Activated CD4-positive, alpha-beta memory T cell treated with anti-CD3 and anti-CD28 coated beads for 36 hours (primary cell): ENCODE results near the gene TGFBR3L. TPM values are rescaled to one million over a fixed set of nuclear protein-coding genes. Genes with fewer than 3 reads are reported as not detected.

ENCODE experiments used
- CTCF ChIA-PET: fragments of 350-600 bp; sonication (Branson Sonifier 250); formaldehyde crosslinking; loops from one replicate; lab custom pipeline; 2021; ENCODE audit warnings: antibody characterized with exemption, inconsistent platforms; lab: Charles Lee
- POLR2A ChIA-PET: fragments of 350-600 bp; sonication (Branson Sonifier 250); formaldehyde crosslinking; loops from one replicate; lab custom pipeline; 2021; ENCODE audit warnings: antibody characterized with exemption; lab: Charles Lee
- DNase-seq: peaks from one replicate; pipeline ENCODE4 v3.0.0-alpha.2; 2020
- H3K27ac Mint-ChIP-seq: one replicate; pipeline ENCODE4 v1.8.0; 2021; ENCODE audit warnings: mixed read lengths
- H3K27me3 Mint-ChIP-seq: one replicate; pipeline ENCODE4 v1.8.0; 2021; ENCODE audit warnings: mixed read lengths
- H3K36me3 Mint-ChIP-seq: one replicate; pipeline ENCODE4 v1.8.0; 2021; ENCODE audit warnings: mixed read lengths
- H3K4me1 Mint-ChIP-seq: one replicate; pipeline ENCODE4 v1.8.0; 2021; ENCODE audit warnings: low read depth, mixed read lengths
- H3K4me3 Mint-ChIP-seq: one replicate; pipeline ENCODE4 v1.8.0; 2021; ENCODE audit warnings: mild to moderate bottlenecking, mixed read lengths
- H3K9me3 Mint-ChIP-seq: one replicate; pipeline ENCODE4 v1.8.0; 2021; ENCODE audit warnings: mixed read lengths
- intact Hi-C: fragments of 100-400 bp; cut with micrococcal nuclease; formaldehyde crosslinking; loops from one replicate; pipeline ENCODE4 v1.15.1; 2023
- total RNA-seq, 2 experiments: library from RNA; stranded (reverse); gene quantifications; one replicate each; pipeline ENCODE4 v1.2.3, GENCODE V29; 2021

Gene TGFBR3L
- total RNA-seq, 2 experiments from 2014 or later, result 4.4 to 4.6 TPM

GRCh38 chr19:7921302-7921966, 6.8 kb downstream of the TGFBR3L start:
- intact Hi-C loops, result loop anchor here (5.0 kb wide), 1 partner anchor 284 kb away; the partner anchor contains the start of gene STXBP2
- H3K36me3 Mint-ChIP-seq, result peaks cover 3% of the 10 kb centered on the region
- DNase-seq, result no peak
- peaks cover 10% of the 10 kb centered on the region for H3K27me3 Mint-ChIP-seq
- no peaks in the 10 kb centered on the region for H3K9me3 Mint-ChIP-seq
- H3K27ac Mint-ChIP-seq, result peak overlapping the region; percentile 84
- CTCF ChIA-PET, result interaction anchor here (0.9 to 3.5 kb wide), 8 partner anchors 8 to 353 kb away, joined by 3 to 28 read pairs (median 7); partner anchors contain the start of genes MAP2K7 and TIMM44
- H3K4me1 Mint-ChIP-seq, result peaks cover 32% of the 10 kb centered on the region
- POLR2A ChIA-PET, result interaction anchor here (1.7 kb wide), 1 partner anchor 23 kb away, joined by 7 read pairs; the partner anchor contains the start of gene TIMM44
- peak overlapping the region; percentile 83 for H3K4me3 Mint-ChIP-seq

DNA sequence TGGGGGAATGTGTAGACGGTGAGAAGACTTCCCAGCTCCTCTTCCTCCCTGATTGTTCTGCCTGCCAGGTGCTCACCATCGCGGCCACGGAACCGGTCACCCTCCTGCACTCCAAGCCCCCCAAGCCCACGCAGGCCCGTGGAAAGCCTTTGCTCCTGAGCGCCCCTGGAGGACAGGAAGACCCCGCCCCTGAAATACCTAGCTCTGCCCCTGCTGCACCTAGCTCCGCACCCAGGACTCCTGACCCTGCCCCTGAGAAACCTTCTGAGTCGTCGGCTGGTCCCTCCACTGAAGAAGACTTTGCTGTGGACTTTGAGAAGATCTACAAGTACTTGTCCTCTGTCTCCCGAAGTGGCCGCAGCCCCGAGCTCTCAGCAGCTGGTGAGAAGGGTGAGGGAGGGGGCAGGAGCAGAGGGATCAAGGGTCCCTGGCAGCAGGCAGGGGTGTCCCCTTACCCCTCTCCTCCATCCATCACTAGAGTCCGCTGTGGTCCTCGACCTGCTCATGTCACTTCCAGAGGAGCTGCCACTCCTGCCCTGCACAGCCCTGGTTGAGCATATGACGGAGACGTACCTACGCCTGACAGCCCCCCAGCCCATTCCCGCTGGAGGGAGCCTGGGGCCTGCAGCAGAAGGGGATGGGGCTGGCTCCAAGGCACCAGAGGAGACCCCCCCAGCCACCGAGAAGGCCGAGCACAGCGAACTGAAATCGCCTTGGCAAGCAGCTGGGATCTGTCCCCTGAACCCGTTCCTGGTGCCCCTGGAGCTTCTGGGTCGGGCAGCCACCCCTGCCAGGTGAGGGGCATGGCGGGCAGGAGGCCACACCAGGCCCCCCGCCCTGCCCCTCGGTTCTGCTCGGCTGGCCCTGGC, 7.6 kb downstream of the TGFBR3L start:
- H3K36me3 Mint-ChIP-seq, result peaks cover 3% of the 10 kb centered on the region
- H3K9me3 Mint-ChIP-seq, result no peaks in the 10 kb centered on the region
- no peak overlapping the region for H3K4me3 Mint-ChIP-seq
- no peak for DNase-seq
- ChIA-PET CTCF (interaction anchor here (0.7 to 3.5 kb wide), 5 partner anchors 18 to 53 kb away, joined by 3 to 28 read pairs (median 4); partner anchors contain the start of genes MAP2K7 and TIMM44), POLR2A (interaction anchor here (1.7 kb wide), 1 partner anchor 22 kb away, joined by 7 read pairs; the partner anchor contains the start of gene TIMM44)
- intact Hi-C loops, result loop anchor here (5.0 kb wide), 1 partner anchor 285 kb away; the partner anchor contains the start of gene STXBP2
- no peak overlapping the region for H3K27ac Mint-ChIP-seq
- H3K4me1 Mint-ChIP-seq, result peaks cover 30% of the 10 kb centered on the region
- peaks cover 6% of the 10 kb centered on the region for H3K27me3 Mint-ChIP-seq

- no peak overlapping the region for H3K27ac Mint-ChIP-seq
- ChIA-PET POLR2A (no interaction called here), CTCF (interaction anchor here (0.7 to 1.4 kb wide), 3 partner anchors 19 to 69 kb away, joined by 3 to 5 read pairs (median 4); partner anchors contain the start of gene MAP2K7)
- no peak for DNase-seq
- H3K4me3 Mint-ChIP-seq, result no peak overlapping the region
- peaks cover 30% of the 10 kb centered on the region for H3K4me1 Mint-ChIP-seq
- H3K36me3 Mint-ChIP-seq, result peaks cover 3% of the 10 kb centered on the region
- intact Hi-C loops, result loop anchor here (5.0 kb wide), 1 partner anchor 286 kb away; the partner anchor contains the start of gene STXBP2
- H3K9me3 Mint-ChIP-seq, result no peaks in the 10 kb centered on the region
- H3K27me3 Mint-ChIP-seq, result peaks cover 6% of the 10 kb centered on the region
Measured at GRCh38 chr19:7922836-7923195, 8.2 kb downstream of the TGFBR3L start.

DNA sequence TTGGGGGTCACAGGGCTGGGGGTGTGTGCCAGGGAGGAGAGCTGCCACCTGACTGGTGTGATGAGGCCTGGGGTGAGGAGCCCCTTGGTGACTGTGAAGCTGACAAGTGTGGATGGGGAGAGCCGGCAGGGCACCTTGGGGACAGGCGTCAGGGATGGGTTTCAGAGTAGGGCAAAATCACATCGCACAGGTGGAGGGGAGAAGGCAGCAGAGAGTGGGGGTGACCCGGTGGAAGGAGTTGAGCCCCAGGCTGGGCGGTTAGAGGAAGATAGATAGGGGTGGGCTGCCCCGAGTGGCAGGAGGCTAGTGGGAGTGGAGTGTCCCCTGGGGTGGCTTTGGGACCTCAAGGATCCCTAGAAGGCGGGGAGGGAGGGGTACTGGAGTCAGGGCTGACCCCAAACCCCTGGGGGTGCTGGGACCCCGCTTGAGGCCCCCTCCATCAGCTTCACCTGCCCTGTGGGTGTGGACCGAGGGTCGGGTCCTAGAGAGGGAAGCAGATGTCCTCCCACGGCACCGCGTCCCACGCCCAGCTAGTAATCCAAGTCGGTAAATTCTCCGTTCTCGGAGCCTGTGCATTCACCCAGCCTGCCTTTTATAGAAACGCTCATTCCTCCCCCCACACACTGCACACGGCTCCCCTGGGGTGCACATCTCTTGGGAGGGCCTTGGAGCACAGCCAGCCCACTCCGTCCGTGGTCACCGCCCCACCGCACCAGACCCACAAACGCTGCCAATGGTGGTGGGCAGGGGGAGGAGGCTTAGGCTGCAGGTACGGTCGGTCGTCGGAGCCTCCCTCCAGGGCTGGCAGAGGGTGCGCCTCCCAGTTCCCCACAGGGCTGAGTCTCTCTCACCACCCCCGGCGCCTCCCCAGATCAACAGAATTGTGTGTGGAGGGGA, 8.9 kb downstream of the TGFBR3L start:
- no peak overlapping the region for H3K4me3 Mint-ChIP-seq
- no peaks in the 10 kb centered on the region for H3K9me3 Mint-ChIP-seq
- peaks cover 3% of the 10 kb centered on the region for H3K36me3 Mint-ChIP-seq
- peaks cover 30% of the 10 kb centered on the region for H3K4me1 Mint-ChIP-seq
- no peak overlapping the region for H3K27ac Mint-ChIP-seq
- POLR2A ChIA-PET, result interaction anchor here (0.6 kb wide), 1 partner anchor 65 kb away, joined by 3 read pairs; no protein-coding TSS in a partner anchor
- CTCF ChIA-PET, result interaction anchor here (0.7 to 1.4 kb wide), 3 partner anchors 20 to 69 kb away, joined by 3 to 5 read pairs (median 4); partner anchors contain the start of gene MAP2K7
- peaks cover 3% of the 10 kb centered on the region for H3K27me3 Mint-ChIP-seq
- no peak for DNase-seq
- intact Hi-C loops, result loop anchor here (5.0 kb wide), 1 partner anchor 286 kb away; the partner anchor contains the start of gene STXBP2

- ChIA-PET CTCF (interaction anchor here (0.7 to 1.4 kb wide), 2 partner anchors 55 to 70 kb away, joined by 3 to 5 read pairs; no protein-coding TSS in a partner anchor), POLR2A (interaction anchor here (0.6 kb wide), 1 partner anchor 65 kb away, joined by 3 read pairs; no protein-coding TSS in a partner anchor)
- intact Hi-C loops, result loop anchor here (5.0 kb wide), 1 partner anchor 287 kb away; the partner anchor contains the start of gene STXBP2
- no peak overlapping the region for H3K4me3 Mint-ChIP-seq
- peaks cover 3% of the 10 kb centered on the region for H3K27me3 Mint-ChIP-seq
- H3K4me1 Mint-ChIP-seq, result peaks cover 36% of the 10 kb centered on the region
- peaks cover 5% of the 10 kb centered on the region for H3K36me3 Mint-ChIP-seq
- DNase-seq, result no peak
- no peaks in the 10 kb centered on the region for H3K9me3 Mint-ChIP-seq
- H3K27ac Mint-ChIP-seq, result no peak overlapping the region
Measured at GRCh38 chr19:7924241-7924640, 9.6 kb downstream of the TGFBR3L start.

GRCh38 chr19:7924651-7925170, 10.1 kb downstream of the TGFBR3L start:
- intact Hi-C loops, result loop anchor here (5.0 kb wide), 1 partner anchor 287 kb away; the partner anchor contains the start of gene STXBP2
- Mint-ChIP-seq H3K4me1 (peaks cover 34% of the 10 kb centered on the region), H3K27ac (no peak overlapping the region), H3K27me3 (peaks cover 2% of the 10 kb centered on the region), H3K9me3 (no peaks in the 10 kb centered on the region), H3K36me3 (peaks cover 5% of the 10 kb centered on the region), H3K4me3 (no peak overlapping the region)
- CTCF ChIA-PET, result interaction anchor here (0.7 kb wide), 1 partner anchor 55 kb away, joined by 3 read pairs; no protein-coding TSS in a partner anchor
- POLR2A ChIA-PET, result interaction anchor here (0.6 kb wide), 1 partner anchor 66 kb away, joined by 3 read pairs; no protein-coding TSS in a partner anchor
- DNase-seq, result no peak

DNA sequence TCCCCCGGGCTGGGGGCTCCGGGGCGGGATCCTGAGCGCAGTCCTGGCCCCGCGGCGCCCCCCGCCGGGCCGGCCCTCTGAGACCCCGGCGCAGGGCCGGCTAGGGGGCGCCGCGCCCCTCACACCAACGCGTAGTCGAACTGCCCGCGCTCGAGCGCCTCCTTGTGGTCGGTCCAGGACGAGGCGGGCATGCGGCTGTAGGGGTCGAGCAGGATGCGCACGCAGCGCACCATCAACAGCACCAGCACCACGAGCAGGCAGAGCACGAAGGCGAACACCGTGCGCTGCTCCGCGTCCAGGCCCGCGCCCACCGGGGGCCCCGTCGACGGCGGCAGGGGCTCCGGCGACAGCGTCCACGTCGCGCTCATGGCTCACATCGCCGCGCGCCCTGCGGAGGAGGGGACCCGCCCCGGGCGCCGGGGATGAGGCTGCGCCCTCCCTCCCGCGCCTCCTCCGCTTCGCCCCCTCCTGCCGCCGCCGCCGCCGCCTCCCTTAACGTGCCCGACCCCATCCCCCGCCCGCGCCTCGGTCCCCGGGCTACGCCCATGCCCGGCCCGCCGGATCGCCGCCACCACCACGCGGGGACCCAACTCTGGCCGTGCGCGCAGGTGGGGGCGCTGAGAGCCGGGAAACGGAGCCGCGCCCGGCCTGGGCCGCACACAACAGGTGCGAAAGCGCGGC, 10.7 kb downstream of the TGFBR3L start:
- CTCF ChIA-PET, result no interaction called here
- DNase-seq, result peak; percentile 85
- POLR2A ChIA-PET, result no interaction called here
- Mint-ChIP-seq H3K9me3 (no peaks in the 10 kb centered on the region), H3K4me3 (peak overlapping the region; percentile 59), H3K27ac (no peak overlapping the region), H3K27me3 (no peaks in the 10 kb centered on the region), H3K36me3 (peaks cover 5% of the 10 kb centered on the region), H3K4me1 (peaks cover 30% of the 10 kb centered on the region)
- intact Hi-C loops, result no loop called here

- H3K27ac Mint-ChIP-seq, result no peak within 1 kb of the TSS
Measured at GRCh38 chr19:7926021-7926726, 11.5 kb downstream of the TGFBR3L start, which contains the start of gene CTXN1. Gene CTXN1, minus strand, starts transcription at chr19:7926135. Its CDS starts 597 bp downstream, at chr19:7925538.

GRCh38 chr19:7926727-7927604, 12.3 kb downstream of the TGFBR3L start:
- DNase-seq, result no peak
- ChIA-PET POLR2A (interaction anchor here (1.1 kb wide), 1 partner anchor 17 kb away, joined by 3 read pairs; no protein-coding TSS in a partner anchor), CTCF (interaction anchor here (1.2 kb wide), 2 partner anchors 15 to 17 kb away, joined by 4 read pairs; no protein-coding TSS in a partner anchor)
- Mint-ChIP-seq H3K9me3 (no peaks in the 10 kb centered on the region), H3K27me3 (no peaks in the 10 kb centered on the region), H3K4me1 (peaks cover 22% of the 10 kb centered on the region), H3K36me3 (peaks cover 10% of the 10 kb centered on the region), H3K4me3 (peak overlapping the region; percentile 43), H3K27ac (no peak overlapping the region)
- intact Hi-C loops, result no loop called here

More at GRCh38 chr19:7926021-7926726, 11.5 kb downstream of the TGFBR3L start, which contains the start of gene CTXN1:
- intact Hi-C loops, result no loop called here
- H3K36me3 Mint-ChIP-seq, result peaks cover 10% of the 10 kb centered on the region
- peak; percentile 80 for DNase-seq
- POLR2A ChIA-PET, result interaction anchor here (1.1 kb wide), 1 partner anchor 18 kb away, joined by 3 read pairs; no protein-coding TSS in a partner anchor
- CTCF ChIA-PET, result no interaction called here
- H3K4me1 Mint-ChIP-seq, result peaks cover 26% of the 10 kb centered on the region
- no peaks in the 10 kb centered on the region for H3K27me3 Mint-ChIP-seq
- peak within 1 kb of the TSS; percentile 59 for H3K4me3 Mint-ChIP-seq
- no peaks in the 10 kb centered on the region for H3K9me3 Mint-ChIP-seq
